DMS53 treated with DMSO at 0.1 percent for 48 hours (cell line): ENCODE measurements around the gene KHDRBS2.
"Not testable (repeated sequence)": the region's sequence is repeated elsewhere in the genome, so short reads cannot be mapped to it uniquely, and the experiment has no call there.

Experiments
- DNase-seq: peaks from one replicate; lab custom pipeline; 2025; ENCODE audit not compliant: unreplicated experiment; lab: John Stamatoyannopoulos, UW

KHDRBS2 gene

DNA sequence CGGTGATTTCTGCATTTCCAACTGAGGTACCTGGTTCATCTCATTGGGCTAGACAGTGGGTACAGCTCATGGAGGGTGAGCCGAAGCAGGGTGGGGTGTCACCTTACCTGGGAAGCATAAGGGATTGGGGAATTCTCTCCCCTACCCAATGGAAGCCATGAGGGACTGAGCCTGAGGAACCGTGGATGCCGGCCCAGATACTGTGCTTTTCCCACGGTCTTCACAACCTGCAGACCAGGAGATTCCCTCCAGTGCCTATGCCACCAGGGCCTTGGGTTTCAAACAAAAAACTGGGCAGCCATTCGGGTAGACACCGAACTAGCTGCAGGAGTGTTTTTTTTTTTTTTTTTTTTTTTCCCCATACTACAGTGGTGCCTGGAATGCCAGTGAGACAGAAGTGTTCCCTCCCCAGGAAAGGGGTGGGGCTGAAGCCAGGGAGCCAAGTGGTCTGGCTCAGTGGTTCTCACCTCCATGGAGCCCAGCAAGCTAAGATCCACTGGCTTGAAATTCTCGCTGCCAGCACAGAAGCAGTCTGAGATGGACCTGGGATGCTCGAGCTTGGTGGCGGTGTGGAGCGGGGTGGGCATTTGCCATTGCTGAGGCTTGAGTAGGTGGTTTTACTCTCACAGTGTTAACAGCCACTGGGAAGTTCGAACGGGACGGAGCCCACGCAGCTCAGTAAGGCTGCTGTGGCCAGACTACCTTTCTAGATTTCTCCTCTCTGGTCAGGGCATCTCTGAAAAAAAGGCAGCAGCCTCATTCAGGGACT lies 416.2 kb downstream of the KHDRBS2 start:
- DNase-seq, result no peak

- no peak for DNase-seq
These were observed 417.4 kb downstream of the KHDRBS2 start for GRCh38 chr6:61868507-61869080.

DNA sequence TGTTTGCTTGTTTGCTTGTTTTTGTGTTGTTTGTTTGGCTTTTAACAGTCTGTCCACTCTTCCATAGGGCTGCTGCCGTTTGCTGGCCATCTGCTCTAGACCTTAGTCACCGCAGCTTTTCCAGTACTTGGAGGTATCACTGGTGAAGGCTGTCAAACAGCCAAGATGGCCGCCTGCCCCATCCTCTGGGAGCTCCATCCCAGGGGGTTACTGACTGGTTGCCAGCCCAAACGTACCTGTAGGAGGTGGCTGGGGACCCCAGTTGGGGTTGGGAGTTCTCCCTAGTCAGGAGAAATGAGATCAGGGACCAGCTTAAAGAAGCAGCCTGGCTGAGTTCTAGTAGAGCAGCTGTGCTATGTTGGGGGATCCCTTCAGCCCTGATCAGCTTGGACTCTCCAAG lies 418.4 kb downstream of the KHDRBS2 start:
- DNase-seq, result no peak

GRCh38 chr6:61857541-61857940 lies 428.5 kb downstream of the KHDRBS2 start:
- no peak for DNase-seq

GRCh38 chr6:61841958-61842357 lies 444.1 kb downstream of the KHDRBS2 start:
- DNase-seq, result no peak

- no peak for DNase-seq
These were observed 450.8 kb downstream of the KHDRBS2 start for GRCh38 chr6:61835237-61835636.

GRCh38 chr6:61833176-61833755 lies 452.8 kb downstream of the KHDRBS2 start:
- no peak for DNase-seq

DNA sequence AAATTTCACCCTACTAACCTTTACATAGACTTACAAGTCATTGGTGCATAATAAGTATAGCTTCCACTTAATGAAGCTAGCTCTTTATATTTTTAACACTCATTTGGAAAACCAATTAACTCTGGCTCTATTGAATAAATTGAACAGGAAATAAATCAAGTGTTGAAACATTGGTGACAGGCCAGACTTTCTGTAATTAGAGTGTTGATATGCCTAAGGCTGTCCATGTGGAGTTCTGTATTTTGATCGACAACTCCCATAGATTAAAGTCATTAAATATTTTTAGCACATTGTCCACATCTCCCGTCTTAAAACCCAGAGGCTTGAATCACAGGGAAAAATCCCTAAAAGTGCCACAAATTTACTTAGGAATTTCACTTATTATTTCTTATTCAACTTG lies 468.3 kb downstream of the KHDRBS2 start:
- no peak for DNase-seq

DNA sequence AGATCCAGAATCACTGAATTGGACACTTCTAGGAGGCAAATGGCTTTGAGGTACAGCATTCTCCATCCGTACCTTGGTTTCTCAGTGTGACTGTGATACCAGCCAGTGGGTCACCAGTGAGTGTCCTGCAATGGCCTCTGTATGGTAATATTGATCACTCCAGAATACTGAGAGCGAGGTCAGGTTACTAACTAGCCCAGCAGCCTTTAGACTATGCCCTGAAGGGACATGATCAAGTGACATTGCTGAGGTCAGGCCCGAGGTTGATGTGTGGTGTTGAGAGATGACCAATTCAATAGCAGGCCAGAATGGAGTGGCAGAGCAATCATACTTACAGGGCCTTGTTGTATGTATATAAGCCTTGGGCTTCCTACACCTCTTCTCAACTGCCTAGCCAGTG lies 476.0 kb downstream of the KHDRBS2 start:
- no peak for DNase-seq

- peak; percentile 59 for DNase-seq
These were observed 476.9 kb downstream of the KHDRBS2 start for GRCh38 chr6:61809004-61809595.

- DNase-seq, result no peak
These were observed 498.0 kb downstream of the KHDRBS2 start for GRCh38 chr6:61787998-61788397.

GRCh38 chr6:61769446-61769845 lies 516.6 kb downstream of the KHDRBS2 start:
- DNase-seq, result not testable (repeated sequence)

DNA sequence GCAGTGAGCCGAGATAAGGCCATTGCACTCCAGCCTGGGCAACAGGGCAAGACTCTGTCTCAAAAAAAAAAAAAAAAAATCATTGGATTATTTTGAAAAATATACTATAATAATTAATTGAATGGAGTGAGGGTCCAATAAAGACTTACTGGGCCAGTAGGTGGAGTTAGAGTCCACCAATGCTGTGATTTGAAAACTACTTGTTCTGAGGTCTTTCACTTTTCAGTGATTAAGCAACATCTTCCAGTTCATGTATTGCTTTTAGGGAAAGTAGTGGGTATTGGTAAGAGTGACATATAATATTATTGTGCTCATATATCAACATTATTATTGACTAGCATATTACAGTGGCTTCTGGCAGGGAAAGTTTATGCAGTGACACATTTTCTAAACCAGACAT lies 530.3 kb downstream of the KHDRBS2 start:
- DNase-seq, result no peak

DNA sequence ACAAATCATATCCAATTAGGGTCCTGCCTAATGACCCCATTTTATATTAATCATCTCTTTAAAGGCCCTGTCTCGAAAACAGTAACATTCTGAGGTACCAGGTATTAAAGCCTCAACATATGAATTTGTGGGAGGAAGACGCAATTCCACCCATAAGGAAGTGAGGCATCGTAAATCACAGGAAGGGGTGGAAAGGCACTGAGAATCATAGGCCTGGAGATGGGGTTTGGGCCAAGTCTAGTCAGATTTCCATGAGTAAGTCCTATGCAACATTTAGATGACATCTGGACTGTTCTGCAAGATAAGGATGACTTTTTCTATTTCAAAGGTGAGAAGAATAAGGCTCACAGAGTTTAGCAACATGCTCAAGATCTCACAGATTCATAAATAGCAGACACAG lies 534.0 kb downstream of the KHDRBS2 start:
- DNase-seq, result no peak

DNA sequence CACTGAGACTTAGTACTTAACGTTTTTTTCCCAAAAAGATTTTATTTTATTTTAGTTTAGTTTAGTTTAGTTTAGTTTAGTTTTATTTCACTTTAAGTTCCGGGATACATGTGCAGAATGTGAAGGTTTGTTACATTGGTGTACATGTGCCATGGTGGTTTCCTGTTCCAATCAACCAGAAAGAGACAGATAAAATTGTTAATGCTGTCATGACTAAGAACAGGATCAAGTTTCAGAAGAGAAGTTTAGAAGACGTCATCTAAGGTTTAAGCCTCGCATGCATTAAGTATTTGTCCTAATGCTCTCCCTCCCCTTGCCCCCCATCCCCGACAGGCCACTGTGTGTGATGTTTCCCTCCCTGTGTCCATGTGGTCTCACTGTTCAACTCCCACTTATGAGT lies 540.0 kb downstream of the KHDRBS2 start:
- no peak for DNase-seq

- DNase-seq, result no peak
These were observed 574.2 kb downstream of the KHDRBS2 start for GRCh38 chr6:61711849-61712248.

DNA sequence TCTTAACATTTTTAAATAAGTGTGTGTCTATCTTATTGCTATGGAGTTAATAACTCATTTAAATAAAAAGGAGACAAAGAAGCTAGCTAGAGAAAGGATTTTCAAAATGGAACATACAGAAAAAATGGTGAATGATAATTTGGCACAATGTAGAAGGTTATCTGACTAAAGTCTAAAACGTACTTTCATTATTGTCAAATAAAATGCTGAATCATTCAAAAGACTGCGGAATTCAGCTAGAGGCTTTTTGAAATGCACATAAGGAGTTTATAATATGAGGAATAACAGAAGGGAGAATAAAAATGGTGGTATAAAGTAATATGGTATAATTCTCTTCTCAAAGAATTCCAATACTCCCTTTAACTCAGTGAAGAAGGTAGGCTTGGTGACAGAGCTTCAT lies 597.9 kb downstream of the KHDRBS2 start:
- DNase-seq, result no peak

DNA sequence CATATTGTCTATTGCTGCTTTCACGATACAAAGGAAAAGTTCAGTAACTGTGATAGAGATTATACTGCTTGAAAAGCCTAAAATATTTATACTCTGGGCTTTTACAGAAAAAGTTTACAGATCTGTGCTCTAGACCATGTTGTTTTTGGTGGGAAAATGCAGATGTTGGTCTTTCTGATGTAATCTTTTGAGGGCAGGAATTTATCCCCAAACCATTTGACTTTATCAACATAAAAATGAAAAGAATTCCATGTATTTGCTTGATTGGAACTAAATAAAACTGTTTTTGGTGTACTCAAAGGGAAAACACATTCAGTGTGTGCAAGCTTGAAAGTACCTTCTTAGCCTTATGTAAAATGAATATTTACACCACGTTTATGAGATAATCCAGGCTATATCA lies 603.5 kb downstream of the KHDRBS2 start:
- DNase-seq, result no peak

DNA sequence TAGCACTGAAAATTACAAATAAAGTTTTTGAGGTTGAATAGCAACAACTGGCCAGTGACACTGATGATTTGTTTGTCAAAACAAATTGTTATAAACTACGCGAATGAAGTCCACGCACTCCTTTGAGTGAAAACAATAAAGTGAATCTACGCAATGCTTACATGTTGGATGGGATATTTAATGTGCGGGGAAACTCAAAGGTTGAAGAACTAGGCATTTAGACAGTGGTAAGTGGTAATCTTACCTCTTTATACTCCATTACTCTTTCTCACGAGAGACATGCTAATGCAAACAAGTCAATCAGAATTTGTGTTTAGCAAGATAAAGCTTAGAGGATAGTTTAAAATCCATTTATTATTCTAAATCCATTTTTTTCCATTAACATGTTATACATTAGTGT lies 606.4 kb downstream of the KHDRBS2 start:
- no peak for DNase-seq

DNA sequence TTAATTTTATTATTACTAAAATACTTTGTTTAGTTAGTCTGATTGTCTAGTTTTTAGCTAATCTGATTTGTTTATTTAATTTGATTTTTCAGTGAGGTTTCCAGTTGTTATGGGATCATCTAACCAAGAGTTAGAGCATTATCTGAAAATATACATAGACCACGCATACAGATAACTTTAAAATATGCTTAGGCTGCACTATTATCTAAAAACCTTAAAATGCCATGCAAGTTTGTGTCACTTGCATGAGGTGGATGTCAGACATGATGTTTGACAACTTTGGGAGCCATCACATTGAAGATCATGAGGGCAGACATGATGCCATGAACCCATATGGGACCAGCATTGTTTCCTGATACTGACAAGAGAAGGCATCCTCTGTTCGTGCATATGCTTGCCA lies 610.3 kb downstream of the KHDRBS2 start:
- no peak for DNase-seq

- DNase-seq, result no peak
These were observed 636.2 kb downstream of the KHDRBS2 start for GRCh38 chr6:61649845-61650244.

GRCh38 chr6:61640463-61640862 lies 645.6 kb downstream of the KHDRBS2 start:
- DNase-seq, result no peak
